HG02623 (cell line): ENCODE data around the gene PHLDB2.
"Not testable (repeated sequence)": the region's sequence is repeated elsewhere in the genome, so short reads cannot be mapped to it uniquely, and the experiment has no call there.

ENCODE experiments used
- ATAC-seq: cut with Tn5 transposase; IDR thresholded peaks from one replicate; pipeline ENCODE4 v1.9.1; 2021; ENCODE audit warnings: moderate library complexity; ENCODE audit not compliant: unreplicated experiment

The PHLDB2 gene

DNA sequence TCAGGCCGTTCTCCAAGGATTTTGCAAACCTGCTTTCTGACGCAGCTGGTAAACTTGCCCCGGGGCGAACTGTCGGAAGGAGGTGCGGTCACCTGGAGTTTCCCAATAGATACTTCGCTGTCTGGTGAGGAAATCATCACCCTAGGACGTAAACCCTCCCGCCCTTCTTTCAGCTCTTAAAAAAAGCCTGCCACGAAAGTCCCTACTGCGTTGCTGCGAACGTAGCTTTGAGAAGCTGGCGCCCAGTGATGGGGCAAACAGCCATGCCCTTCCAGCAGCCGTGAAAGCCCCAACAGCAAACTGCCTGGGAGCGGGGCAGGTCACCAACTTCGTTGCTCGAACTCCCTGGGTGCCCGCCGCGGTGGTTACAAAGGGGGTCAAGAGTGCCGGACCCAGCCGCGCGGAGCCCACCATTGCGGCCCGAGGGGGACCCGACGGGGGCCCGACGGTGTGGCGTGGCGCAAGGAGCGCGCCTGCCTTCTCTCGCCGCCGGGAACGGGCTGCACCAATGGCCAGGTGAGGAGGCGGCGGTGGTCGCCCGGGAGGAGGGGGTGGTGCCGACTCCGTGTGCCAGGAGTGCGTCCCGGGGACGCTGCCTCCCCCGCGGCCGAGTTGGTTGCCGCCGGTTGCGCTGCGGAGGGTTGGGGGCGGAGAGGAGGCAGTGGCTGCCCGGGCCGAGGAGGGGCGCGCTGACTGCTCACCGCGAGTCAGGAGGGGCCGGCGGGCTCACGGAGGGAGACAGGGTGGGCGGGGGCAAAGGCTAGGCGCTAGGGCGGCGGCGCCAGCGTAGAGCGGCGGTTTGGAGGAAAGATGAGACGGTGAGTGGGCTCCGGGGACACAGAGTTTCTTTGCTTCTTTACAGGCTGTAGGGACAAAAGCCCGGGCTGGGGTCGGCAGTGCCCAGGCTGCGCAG lies at the start of gene PHLDB2:
Gene PHLDB2, plus strand, starts transcription at position 205 of the 913 bp plus-strand sequence. CDS start 24,813 bp downstream, outside the sequence.
- ATAC-seq = no peak

DNA sequence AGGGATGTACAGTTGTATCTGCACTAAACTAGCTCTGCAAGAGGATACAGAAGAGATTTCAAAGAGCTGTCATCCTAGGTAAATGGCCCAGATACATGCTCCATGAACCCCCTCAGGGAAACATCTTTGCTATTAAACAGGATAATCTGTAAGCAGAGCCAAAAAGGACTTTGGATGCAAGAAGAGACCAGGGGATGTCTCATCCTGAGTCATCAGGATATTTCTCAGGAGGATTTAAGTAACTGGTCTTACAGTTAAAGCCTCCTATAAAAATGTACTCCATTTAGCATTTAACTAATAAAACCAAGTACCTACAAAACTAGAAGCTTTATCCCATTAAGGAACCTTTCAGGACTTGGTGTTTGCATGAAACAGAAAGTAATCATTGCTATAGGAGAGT lies 48.2 kb upstream of the PHLDB2 start:
- no peak for ATAC-seq

DNA sequence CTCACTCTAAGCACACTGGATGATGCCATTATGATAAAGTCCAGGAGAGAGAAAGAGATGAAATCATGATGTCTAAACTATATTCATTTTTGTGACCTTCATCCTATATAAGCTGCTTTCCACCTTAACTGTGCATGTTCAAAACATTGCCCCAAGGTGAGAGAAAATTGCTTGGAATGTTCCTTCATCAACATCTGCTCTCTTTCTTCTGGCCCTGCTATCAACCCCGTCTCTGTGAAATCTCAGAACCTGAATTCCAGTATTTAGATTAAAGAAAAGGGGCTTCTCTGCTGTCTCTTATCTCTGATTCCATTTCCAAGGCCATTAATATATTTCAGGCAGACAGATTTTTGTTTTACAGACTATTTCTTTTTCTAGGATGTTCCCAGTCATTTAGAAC lies 47.3 kb upstream of the PHLDB2 start:
- ATAC-seq = no peak

DNA sequence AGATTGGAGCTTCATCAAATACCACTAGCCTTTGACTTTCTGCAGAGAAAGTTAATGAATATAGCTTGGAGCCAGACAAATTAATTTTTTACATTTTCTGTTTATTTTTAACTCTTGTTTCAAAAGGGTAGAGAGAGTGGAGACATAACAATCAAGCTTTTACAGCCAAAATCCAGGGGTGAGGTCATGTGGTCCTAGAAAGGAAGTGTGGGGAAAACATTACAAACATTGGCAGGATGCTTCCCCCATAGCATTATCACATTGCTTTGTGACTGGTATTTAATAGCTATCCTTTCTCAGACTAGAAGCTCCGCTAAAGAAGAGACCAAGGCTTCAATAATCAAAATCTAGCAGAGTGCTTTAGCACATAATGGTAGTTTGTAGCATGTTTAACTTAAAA lies 46.4 kb upstream of the PHLDB2 start:
- ATAC-seq = no peak

GRCh38 chr3:111813441-111813840 lies 45.6 kb upstream of the PHLDB2 start:
- ATAC-seq = no peak

- no peak for ATAC-seq
Measured at GRCh38 chr3:111813979-111814378, 45.1 kb upstream of the PHLDB2 start.

GRCh38 chr3:111816771-111817170 lies 42.3 kb upstream of the PHLDB2 start:
- ATAC-seq = not testable (repeated sequence)

DNA sequence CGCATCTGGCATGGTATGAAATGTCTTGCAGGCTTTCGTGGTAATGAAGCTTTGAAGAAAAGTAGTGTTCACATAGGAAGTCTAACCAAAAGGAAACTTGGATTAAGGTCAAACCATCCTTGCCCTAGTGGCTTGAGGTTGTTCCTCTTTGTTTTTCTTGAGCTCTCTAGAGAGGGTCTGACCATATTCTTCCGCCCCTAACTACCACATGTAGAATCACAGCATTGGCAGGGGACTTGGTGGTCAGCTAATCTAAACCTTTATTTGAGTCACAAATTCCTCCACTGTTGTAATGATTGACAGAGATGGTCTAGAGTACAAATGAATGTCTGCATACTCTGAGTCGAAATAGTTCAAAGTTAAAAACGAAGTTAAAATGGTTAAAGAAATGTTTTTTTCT lies 39.1 kb upstream of the PHLDB2 start:
- no peak for ATAC-seq

DNA sequence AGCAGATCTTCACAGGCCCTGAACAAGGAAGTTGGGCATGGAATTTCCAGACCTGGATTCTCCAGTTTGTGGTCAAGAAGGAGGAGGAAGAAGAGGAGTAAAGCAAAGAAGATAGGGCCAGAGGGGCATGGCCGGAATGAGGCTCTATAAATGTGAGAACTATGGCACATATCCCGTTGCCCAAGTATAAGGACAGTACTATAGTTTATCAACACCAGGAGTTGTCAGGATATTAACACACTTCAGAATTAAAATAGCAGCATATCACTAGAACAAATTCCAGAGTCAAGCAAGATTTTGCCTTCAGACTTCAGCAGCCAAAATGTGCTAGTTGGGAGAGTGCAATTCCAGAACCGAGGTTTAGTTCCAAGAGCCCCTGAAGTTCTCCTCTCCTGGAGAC lies 38.4 kb upstream of the PHLDB2 start:
- ATAC-seq = no peak

DNA sequence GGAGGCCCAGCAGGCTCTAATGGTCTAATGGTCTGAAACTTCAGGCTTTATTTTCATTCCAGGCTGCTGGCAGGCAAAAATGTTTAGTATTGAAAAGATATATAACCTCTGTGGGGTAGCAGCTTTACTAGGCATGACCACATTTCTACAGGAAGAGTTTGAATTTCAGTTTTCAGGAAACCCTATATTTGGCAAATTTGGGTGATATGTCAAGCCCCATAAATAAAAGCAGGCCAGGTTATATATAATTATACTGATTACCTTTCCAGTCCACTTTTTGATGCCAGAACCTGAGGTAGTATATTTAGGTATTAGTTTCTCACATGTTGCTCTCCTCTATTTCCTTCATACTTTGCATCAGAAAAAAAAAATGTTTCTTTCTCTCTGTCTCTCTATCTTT lies 37.2 kb upstream of the PHLDB2 start:
- no peak for ATAC-seq

DNA sequence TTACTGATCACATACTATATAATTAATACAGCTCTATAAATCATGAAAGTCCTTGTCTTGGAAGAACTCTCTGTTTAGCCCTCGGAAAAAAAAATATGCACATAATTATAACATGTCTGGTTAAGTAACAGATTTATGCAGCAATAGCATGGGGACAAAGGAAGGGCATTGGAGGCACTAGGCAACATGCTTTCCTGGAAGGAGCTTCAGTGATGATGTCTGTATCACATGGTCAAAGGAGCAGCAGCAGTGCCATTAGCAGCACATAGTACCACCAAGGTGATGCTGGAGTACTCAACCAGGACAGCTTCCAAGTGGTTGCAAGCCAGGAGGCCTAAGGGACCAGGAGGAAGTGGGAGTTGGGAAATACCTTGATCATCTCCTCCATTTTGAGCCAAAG lies 36.3 kb upstream of the PHLDB2 start:
- no peak for ATAC-seq

- no peak for ATAC-seq
Measured at GRCh38 chr3:111823341-111823855, 35.7 kb upstream of the PHLDB2 start.

- ATAC-seq = no peak
Measured at GRCh38 chr3:111824351-111824750, 34.7 kb upstream of the PHLDB2 start.

DNA sequence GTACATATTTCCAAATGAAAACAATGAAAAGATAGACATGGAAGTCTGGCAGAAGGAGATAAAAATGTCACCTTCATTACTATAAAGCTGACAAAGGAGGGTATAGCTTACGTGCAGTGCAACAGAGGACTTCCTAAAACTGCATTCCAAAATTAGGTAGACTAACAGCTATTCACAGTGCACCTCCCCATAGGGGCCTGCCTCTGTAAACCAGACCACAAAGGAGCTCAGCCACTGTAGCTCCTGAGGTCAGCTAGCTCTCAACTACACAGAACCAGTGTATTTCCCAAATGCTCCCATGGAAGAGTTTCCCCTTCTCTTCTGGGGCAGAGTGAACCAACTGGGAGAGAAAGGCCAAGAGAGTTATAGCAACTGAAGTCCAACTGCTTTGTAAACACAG lies 31.2 kb upstream of the PHLDB2 start:
- ATAC-seq = no peak

DNA sequence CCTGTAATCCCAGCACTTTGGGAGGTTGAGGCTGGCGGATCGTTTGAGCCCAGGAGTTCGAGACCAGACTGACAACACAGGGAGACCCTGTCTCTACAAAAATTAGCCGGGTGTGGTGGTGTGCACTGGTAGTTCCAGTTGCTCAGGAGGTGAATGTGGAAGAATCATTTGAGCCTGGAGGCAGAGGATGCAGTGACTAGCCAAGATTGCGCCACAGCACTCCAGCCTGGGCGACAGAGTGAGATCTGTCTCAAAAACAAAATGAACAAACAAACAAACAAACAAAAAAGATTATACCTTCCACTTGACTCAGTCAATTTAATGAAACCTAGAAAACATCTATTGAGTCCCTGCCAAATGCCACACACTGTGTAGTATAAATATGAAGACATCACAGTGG lies 30.5 kb upstream of the PHLDB2 start:
- no peak for ATAC-seq

- ATAC-seq = no peak
Measured at GRCh38 chr3:111829023-111829422, 30.0 kb upstream of the PHLDB2 start.

DNA sequence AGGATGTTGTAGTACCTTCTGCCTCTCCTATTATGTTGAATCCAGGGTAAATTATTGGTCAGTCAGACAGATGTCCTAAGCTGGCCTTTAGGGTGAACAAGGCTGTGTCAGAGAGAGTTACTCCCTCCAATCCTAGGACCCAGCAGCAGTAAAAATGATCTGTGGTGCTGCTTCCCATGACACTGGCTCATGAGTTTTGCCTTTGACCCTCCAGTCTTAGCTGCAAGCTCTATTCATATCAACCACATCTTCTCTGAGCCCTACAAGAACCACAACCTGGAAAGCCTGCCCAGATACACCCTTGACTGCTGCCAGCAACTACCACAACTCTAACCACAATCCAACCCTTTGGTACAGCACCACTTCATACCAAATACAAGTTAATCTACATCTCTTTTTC lies 27.2 kb upstream of the PHLDB2 start:
- ATAC-seq = no peak

DNA sequence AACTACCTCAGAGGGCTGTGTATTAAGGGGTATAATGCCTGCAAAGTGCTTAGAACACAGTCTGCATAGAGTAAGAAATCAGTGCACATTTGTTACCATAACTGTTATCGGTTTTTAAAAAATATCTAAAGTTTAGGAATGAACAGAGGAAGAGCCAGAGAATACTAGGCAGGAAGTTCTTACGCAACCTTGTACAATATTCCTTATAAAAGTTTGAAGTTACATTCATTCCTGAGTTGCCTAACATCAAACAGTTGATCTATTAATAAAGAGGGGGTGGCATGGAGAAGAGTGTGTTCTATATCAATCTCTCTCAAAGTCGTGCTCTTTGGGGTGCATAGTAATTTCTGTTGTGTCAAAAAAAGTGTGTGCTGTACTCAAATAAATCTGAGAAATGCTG lies 22.0 kb upstream of the PHLDB2 start:
- ATAC-seq = no peak

- ATAC-seq = no peak
Measured at GRCh38 chr3:111838133-111838532, 20.9 kb upstream of the PHLDB2 start.

DNA sequence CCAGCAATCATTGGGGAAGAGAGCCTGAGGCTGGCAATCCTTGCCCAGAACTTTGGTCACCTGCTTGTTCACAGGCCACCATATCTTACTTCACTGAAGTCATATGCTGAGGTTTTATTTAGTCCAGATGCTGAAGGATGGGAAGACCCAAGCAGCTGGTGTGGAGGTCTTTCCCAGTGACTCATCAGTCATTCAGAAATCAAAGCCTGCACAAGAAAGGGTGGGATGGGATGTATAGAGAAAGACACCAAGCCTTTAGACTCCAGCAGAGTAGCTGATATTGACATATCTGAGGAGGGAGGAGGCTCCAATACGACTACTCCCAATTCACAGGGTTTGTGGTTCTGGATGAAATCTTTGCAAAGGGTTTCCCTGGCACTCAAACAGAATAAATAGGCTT lies 13.0 kb upstream of the PHLDB2 start:
- ATAC-seq = no peak

GRCh38 chr3:111846717-111847116 lies 12.3 kb upstream of the PHLDB2 start:
- no peak for ATAC-seq

- ATAC-seq = no peak
Measured at GRCh38 chr3:111848283-111848682, 10.8 kb upstream of the PHLDB2 start.

DNA sequence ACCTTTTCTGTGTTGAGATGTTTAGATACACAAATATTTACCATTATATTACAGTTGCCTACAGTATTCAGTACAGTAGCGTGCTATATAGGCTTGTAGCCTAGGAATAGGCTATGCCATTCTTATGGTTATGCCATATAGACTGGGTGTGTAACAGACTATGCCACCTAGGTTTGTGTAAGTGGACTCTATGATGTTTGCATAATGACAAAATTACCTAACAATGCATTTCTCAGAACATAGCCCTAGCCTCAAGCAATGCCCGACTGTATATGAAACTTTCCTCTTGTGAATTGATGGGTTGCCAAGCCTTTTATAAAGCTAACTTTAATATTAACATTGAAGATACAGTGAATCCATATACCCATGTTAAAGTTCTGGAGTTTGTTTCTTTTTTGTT lies 10.3 kb upstream of the PHLDB2 start:
- no peak for ATAC-seq
